Stomach (tissue), 4 donors: ENCODE measurements around the gene NF1.

ENCODE experiments used
- POLR2A ChIP-seq, 4 donors: fragments of 450-650 bp; IDR thresholded peaks; one replicate each; pipeline ENCODE4 v1.6.1; 2016; ENCODE audit warnings: antibody characterized with exemption in 4 of 4, control low read depth in 2 of 4, mild to moderate bottlenecking in 1 of 4, moderate library complexity in 1 of 4
- POLR2AphosphoS5 ChIP-seq, 3 donors: sonication (generic); formaldehyde crosslinking; IDR thresholded peaks; one replicate each; pipeline ENCODE4 v1.6.1; 2016; ENCODE audit warnings: antibody characterized with exemption in 3 of 3
- TF ChIP-seq, protein P1 (sequence below), 7 experiments: fragments of 450-650 bp in 4 of 7; fragments of 200-600 bp in 3 of 7; sonication (generic) in 3 of 7; IDR thresholded peaks; one replicate each; pipeline ENCODE4 v1.5.1; 2016 to 2019; ENCODE audit warnings: antibody characterized with exemption in 7 of 7, control low read depth in 2 of 7, mild to moderate bottlenecking in 1 of 7

GRCh38 chr17:31424944-31425281 is 330.1 kb downstream of the NF1 start:
- TF ChIP-seq POLR2AphosphoS5 (IDR thresholded peaks at IDR 0.05) (no peak), POLR2A (IDR thresholded peaks at IDR 0.05) (no peak)
- TF ChIP-seq, protein P1, sequence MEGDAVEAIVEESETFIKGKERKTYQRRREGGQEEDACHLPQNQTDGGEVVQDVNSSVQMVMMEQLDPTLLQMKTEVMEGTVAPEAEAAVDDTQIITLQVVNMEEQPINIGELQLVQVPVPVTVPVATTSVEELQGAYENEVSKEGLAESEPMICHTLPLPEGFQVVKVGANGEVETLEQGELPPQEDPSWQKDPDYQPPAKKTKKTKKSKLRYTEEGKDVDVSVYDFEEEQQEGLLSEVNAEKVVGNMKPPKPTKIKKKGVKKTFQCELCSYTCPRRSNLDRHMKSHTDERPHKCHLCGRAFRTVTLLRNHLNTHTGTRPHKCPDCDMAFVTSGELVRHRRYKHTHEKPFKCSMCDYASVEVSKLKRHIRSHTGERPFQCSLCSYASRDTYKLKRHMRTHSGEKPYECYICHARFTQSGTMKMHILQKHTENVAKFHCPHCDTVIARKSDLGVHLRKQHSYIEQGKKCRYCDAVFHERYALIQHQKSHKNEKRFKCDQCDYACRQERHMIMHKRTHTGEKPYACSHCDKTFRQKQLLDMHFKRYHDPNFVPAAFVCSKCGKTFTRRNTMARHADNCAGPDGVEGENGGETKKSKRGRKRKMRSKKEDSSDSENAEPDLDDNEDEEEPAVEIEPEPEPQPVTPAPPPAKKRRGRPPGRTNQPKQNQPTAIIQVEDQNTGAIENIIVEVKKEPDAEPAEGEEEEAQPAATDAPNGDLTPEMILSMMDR (IDR thresholded peaks at IDR 0.05), result no peak
